ENCODE results near the gene RNF44. TPM values are rescaled to one million over a fixed set of nuclear protein-coding genes. Genes with fewer than 3 reads are reported as not detected.
A peak's percentile ranks its signal among the peaks of the same experiment; 100 is the strongest.
"Not testable (repeated sequence)": the region's sequence is repeated elsewhere in the genome, so short reads cannot be mapped to it uniquely, and the experiment has no call there.

RNF44 gene
- total RNA-seq, 2 experiments from 2014 or later = 61.2 to 164 TPM

DNA sequence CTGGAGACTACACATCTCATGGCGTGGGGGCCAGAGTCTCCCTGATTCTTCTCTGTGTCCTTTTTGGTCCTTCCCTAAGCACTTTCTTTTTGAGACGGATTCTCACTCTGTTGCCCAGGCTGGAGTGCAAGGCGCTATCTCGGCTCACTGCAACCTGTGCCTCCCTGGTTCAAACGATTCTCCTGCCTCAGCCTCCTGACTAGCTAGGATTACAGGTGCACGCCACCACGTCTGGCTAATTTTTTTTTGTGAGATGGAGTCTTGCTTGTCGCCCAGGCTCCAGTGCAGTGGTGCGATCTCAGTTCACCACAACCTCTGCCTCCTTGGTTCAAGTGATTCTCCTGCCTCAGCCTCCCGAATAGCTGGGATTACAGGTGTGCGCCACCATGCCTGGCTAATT, 13.7 kb upstream of the RNF44 start:
- BruUV-seq (replicated peaks); H3K9me3 ChIP-seq (ENCODE audit: low read length); H4K20me1 ChIP-seq (ENCODE audit: insufficient read depth, low read length); DNase-seq (ENCODE audit: low spot score); CTCF ChIA-PET (ENCODE audit: unreplicated experiment); H2AFZ ChIP-seq (ENCODE audit: low read length); H3K36me3 ChIP-seq (ENCODE audit: insufficient read depth, low read length); H3K79me2 ChIP-seq (ENCODE audit: insufficient read depth, low read depth, low read length); H3K27ac ChIP-seq (ENCODE audit: low read depth, low read length, poor library complexity, severe bottlenecking); H3K4me3 ChIP-seq (ENCODE audit: low read depth, low read length, poor library complexity, severe bottlenecking); POLR2A ChIA-PET; intact Hi-C loops (cut with micrococcal nuclease; ENCODE audit: unreplicated experiment); H3K9me2 ChIP-seq (ENCODE audit: insufficient read depth, low read length): not testable (repeated sequence)
- H3K4me1 ChIP-seq (ENCODE audit: insufficient read depth, low read length, poor library complexity, severe bottlenecking) = peaks cover 29% of the 10 kb centered on the region
- H3K4me2 ChIP-seq (ENCODE audit: low read length) = peak overlapping the region; percentile 38; the same call in 1 of the 2 replicates

DNA sequence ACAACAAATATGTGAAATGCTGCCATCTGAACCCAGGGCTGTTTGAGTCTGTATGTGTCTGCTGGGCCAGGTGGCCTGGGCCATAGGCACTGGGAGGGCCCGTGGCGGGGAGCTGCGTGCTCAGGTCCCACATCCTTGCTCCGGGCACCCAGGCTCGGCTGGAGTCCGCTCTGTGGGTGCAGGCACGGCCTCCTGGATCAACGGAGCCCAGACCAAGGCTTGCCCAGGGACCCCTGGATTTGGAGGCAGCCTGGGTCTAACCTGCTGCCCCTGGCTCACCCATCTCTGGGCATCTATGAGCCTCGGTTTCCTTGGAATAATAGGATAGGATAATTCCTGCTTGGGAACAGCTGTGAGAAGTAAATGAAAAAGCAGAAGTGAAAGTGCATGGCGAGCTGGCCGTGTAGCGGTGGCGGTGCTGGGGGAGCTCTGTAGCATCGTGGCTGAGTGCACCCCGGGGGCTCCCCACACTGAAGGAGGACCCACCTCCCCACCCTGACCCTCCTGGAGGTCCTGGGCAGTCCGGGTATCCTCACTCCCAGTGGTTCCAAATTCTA, 13.2 kb upstream of the RNF44 start:
- TF ChIP-seq CTCF (conservative IDR thresholded peaks at IDR 0.05; ENCODE audit: low read length) (no peak), EZH2phosphoT487 (IDR thresholded peaks at IDR 0.05; ENCODE audit: borderline replicate concordance, low read depth, low read length) (no peak)
- intact Hi-C loops (cut with micrococcal nuclease; ENCODE audit: unreplicated experiment) = no loop called here
- POLR2A ChIA-PET = interaction anchor here (0.6 kb wide), 2 partner anchors 20 to 814 kb away, joined by 3 read pairs; no protein-coding TSS in a partner anchor
- BruUV-seq (replicated peaks) = no TSS peak
- peaks cover 8% of the 10 kb centered on the region; the same call in 1 of the 2 replicates for H3K36me3 ChIP-seq (ENCODE audit: insufficient read depth, low read length)
- H3K4me1 ChIP-seq (ENCODE audit: insufficient read depth, low read length, poor library complexity, severe bottlenecking) = peaks cover 33% of the 10 kb centered on the region
- no peaks in the 10 kb centered on the region for H3K9me3 ChIP-seq (ENCODE audit: low read length)
- H3K4me3 ChIP-seq (ENCODE audit: low read depth, low read length, poor library complexity, severe bottlenecking) = no peak overlapping the region
- 0 out of 2 replicates have a peak, but pooled peaks cover 8% of the 10 kb centered on the region for H3K79me2 ChIP-seq (ENCODE audit: insufficient read depth, low read depth, low read length)
- H2AFZ ChIP-seq (ENCODE audit: low read length) = no peak overlapping the region
- H4K20me1 ChIP-seq (ENCODE audit: insufficient read depth, low read length) = no peaks in the 10 kb centered on the region
- DNase-seq (ENCODE audit: low spot score) = peak; percentile 43
- peak overlapping the region; percentile 38; the same call in 1 of the 2 replicates for H3K4me2 ChIP-seq (ENCODE audit: low read length)
- no peaks in the 10 kb centered on the region for H3K9me2 ChIP-seq (ENCODE audit: insufficient read depth, low read length)
- CTCF ChIA-PET (ENCODE audit: unreplicated experiment) = no interaction called here
- no peak overlapping the region for H3K27ac ChIP-seq (ENCODE audit: low read depth, low read length, poor library complexity, severe bottlenecking)

DNA sequence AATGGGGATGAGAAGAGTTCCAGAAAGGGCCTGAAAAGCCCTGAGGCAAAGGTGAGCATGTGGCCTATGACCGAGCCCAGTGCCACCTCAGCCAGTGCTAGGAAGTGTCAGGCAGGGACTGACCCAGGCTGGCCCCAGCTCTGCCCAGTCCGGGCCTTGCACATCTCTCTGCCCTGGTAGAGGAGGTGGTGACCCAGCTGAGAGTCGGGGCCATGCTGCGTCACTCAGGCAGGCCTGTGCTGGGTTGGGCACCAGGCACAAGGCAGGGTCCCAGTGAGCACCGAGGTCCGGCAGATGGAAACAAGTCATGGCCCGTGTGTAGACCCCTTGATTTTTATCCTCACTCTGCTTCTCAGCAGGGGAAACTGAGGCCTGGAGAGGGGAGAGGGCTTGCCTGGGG, 12.7 kb upstream of the RNF44 start:
- H3K4me1 ChIP-seq (ENCODE audit: insufficient read depth, low read length, poor library complexity, severe bottlenecking) = peaks cover 38% of the 10 kb centered on the region

More for the DNA sequence above, 12.7 kb upstream of the RNF44 start:
- Histone ChIP-seq H2AFZ (ENCODE audit: low read length) (no peak overlapping the region), H3K4me2 (ENCODE audit: low read length) (no peak overlapping the region), H3K27ac (ENCODE audit: low read depth, low read length, poor library complexity, severe bottlenecking) (no peak overlapping the region), H3K79me2 (ENCODE audit: insufficient read depth, low read depth, low read length) (0 out of 2 replicates have a peak, but pooled peaks cover 13% of the 10 kb centered on the region), H3K36me3 (ENCODE audit: insufficient read depth, low read length) (peaks cover 12% of the 10 kb centered on the region; the same call in 1 of the 2 replicates), H3K9me3 (ENCODE audit: low read length) (no peaks in the 10 kb centered on the region), H4K20me1 (ENCODE audit: insufficient read depth, low read length) (no peaks in the 10 kb centered on the region), H3K9me2 (ENCODE audit: insufficient read depth, low read length) (no peaks in the 10 kb centered on the region), H3K4me3 (ENCODE audit: low read depth, low read length, poor library complexity, severe bottlenecking) (no peak overlapping the region)
- intact Hi-C loops (cut with micrococcal nuclease; ENCODE audit: unreplicated experiment) = no loop called here
- DNase-seq (ENCODE audit: low spot score) = no peak
- no TSS peak for BruUV-seq (replicated peaks)
- TF ChIP-seq EZH2phosphoT487 (IDR thresholded peaks at IDR 0.05; ENCODE audit: borderline replicate concordance, low read depth, low read length) = no peak
- TF ChIP-seq CTCF (conservative IDR thresholded peaks at IDR 0.05; ENCODE audit: low read length) = no peak
- CTCF ChIA-PET (ENCODE audit: unreplicated experiment) = interaction anchor here (0.7 kb wide), 1 partner anchor 87 kb away, joined by 3 read pairs; no protein-coding TSS in a partner anchor
- POLR2A ChIA-PET = interaction anchor here (0.6 to 0.8 kb wide), 3 partner anchors 11 to 814 kb away, joined by 3 read pairs; no protein-coding TSS in a partner anchor
